M059J (cell line): ENCODE measurements around the gene CDC42SE2. TPM values are rescaled to one million over a fixed set of nuclear protein-coding genes. Genes with fewer than 3 reads are reported as not detected.

ENCODE experiments used
- DNase-seq: peaks from one replicate; pipeline ENCODE4 v3.0.0-alpha.2; 2012; ENCODE audit warnings: low read depth
- total RNA-seq: library from RNA; depleted of rRNA; stranded (reverse); fragments of >200 nt; shearing (Covaris generic); gene quantifications from 2 replicates; pipeline ENCODE4 v1.2.3, GENCODE V29; 2014; rRNA removed

Gene CDC42SE2
- 22.0 and 31.1 TPM in 2 replicates for total RNA-seq

DNA sequence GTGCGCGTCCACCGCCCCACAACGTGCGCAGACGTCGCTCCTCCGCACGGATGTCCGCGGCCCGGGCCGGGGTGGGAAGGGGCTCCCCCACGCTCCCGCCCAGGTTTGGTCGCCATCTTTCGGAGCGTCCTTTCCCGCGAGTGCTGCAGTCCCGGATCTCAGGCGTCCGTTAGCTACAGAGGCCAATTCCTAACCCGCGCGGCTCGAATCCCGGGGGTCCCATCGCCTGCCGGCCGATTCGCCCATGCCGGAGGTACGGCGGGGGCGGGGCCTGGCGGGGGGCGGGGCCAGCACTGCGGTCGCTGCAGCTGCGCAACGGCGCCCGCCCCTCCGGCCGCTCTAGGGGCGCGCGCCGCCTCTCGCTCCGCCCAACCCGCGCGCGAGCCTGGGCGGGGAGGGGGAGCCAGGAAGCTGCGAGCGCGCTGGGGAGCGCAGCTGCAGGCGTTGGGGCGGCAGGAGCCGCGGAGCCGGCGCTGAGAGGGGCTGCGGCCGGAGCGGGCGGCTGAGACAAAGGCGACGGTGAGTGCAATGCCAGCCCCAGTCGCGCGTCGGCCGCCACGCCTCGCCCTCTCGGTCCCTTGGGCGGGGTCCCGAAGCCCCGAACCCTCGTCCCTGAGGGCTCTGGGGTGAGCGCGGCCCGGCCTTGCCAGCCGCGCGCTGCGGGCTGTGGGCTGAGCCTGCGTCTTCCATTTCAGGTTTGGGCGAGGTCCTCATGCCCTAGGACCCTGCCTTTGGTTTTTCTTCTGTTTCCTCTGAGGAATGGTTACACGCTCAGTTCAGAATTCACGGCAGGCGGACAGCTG lies at the start of gene CDC42SE2:
TSS of gene CDC42SE2 (plus strand) at position 406 of the 803 bp plus-strand sequence. CDS start 95,441 bp downstream, outside the sequence.
- peak; percentile 84 for DNase-seq

DNA sequence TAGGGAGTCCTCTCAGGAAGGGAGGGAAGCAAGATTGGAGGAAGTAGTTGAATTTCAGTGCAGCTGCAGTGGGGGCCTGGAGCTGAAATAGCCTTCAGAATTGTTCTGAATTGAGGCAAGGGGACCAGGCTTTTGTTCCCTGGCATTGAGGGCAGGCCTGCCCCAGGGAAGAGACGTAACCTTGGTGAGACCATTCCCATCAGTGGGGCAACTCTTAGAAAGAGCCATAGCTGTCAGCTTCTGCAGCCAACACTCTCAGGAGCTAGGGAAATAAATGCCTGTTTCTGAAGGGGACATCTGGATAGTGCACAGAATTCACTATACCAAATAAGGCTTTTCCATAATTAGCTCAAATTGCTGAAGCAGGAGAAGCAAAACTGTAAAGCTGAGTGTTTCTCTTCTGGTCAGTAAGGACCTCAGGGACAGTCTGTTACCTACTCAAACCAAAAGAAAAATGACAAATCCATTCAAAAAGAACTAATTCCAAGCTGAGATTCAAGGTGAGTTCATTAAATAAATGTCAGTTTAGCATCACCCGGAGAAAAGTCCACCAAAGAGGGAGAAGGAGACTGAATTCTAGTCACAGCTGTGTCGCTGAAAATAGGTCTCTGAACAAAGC lies 49.1 kb upstream of the CDC42SE2 start:
- DNase-seq, result no peak

DNA sequence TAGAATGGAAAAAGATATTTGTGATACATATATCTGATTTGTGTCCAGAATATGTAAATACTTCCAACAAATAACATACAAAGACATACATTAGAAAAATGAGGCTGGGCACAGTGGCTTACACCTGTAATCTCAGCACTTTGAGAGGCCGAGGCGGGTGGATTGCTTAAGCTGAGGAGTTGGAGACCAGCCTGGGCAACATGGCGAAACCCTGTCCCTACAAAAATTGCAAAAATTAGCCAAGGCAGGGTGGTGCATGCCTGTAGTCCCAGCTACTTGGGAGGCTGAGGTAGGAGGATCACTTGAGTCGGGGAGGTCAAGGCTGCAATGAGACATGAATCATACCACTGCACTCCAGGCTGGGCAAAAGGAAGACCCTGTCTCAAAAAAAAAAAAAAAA lies 46.1 kb upstream of the CDC42SE2 start:
- DNase-seq, result no peak

DNA sequence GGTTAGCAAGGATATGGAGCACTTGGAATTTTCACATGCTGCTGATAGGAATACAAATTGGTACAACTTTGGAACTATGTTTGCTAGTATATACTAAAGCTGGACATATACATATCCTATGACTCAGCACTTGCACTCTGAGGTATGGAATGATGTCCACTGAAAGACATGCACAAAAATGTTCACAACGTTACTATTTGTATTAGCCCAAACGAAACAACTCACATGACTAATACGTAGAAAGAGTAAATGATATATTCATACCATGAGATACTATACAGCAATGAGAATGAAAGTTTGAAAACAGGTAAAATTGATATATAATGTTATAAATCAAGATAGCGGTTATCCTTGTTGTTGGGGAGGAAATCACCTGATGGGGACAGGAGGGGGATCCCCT lies 45.5 kb upstream of the CDC42SE2 start:
- no peak for DNase-seq

GRCh38 chr5:131220566-131220965 lies 43.3 kb upstream of the CDC42SE2 start:
- DNase-seq, result no peak

GRCh38 chr5:131221008-131221703 lies 42.7 kb upstream of the CDC42SE2 start:
- DNase-seq, result no peak

GRCh38 chr5:131221888-131222287 lies 42.0 kb upstream of the CDC42SE2 start:
- DNase-seq, result peak; percentile 22

- DNase-seq, result no peak
These were observed 41.1 kb upstream of the CDC42SE2 start for GRCh38 chr5:131222731-131223130.

- no peak for DNase-seq
These were observed 40.0 kb upstream of the CDC42SE2 start for GRCh38 chr5:131223751-131224386.

GRCh38 chr5:131224387-131225201 lies 39.3 kb upstream of the CDC42SE2 start:
- no peak for DNase-seq

DNA sequence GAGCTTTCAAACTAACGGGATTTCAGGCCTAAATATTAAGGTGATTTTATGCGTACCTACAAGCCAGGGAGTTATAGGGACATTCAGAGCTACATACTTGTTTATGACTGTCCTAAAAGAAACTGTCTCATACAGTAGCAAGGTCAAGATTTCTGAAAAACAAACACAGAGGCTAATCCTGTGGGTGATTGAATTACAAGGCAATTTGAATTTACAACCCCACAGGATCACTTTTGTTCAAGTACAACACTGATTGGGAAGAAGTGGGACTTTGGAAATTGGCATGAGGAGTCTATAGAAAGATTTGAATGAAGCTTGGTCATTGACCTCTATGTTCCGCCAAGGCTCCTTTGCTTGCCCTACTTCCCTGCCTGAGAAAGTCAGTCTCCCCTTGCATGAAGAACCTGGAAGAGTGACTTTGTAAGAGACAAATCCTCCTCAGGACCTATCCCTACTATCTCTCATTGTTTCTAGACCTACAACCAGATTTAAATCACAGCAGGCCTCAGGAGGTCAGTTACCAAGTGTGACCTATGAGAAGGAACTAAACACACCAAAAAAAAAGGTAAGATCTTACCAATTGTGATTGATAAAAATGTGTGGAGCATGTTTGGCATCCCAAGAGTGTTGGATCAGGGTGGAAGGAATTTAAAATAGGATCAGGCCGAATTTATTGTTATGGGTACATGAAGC lies 38.4 kb upstream of the CDC42SE2 start:
- no peak for DNase-seq

DNA sequence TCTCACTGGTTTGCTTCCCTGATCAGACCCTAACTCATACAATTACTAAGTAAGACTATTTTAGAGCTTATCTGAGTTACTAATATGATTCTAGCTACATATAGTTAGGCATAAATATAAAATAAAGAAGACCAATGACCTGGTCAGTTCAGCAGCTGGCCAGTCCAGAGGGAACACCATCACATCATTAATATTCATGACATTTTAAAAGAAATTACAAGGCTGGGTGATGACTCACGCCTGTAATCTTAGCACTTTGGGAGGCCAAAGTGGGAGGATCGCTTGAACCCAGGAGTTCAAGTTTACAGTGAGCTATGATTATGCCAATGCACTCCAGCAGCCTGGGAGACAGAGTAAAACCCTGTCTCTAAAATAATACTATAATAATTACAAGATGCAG lies 37.0 kb upstream of the CDC42SE2 start:
- peak; percentile 43 for DNase-seq

DNA sequence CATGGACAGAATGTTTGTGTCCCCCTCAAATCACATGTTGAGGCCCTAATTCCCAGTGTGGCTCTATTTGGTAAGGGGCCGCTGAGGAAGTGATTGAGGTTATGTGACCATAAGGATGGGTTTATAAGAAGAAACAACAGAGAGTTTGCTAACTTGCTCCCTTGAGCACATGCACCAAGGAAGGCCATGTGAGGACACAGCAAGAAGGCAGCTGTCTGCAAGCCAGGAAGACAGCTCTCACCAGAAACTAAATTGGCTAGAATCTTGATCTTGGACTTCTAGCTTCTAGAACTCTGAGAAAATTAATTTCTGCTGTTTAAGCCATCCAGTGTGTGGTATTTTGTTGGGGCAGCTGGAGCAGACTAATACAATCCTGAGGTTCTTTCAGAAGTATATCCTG lies 35.2 kb upstream of the CDC42SE2 start:
- no peak for DNase-seq

DNA sequence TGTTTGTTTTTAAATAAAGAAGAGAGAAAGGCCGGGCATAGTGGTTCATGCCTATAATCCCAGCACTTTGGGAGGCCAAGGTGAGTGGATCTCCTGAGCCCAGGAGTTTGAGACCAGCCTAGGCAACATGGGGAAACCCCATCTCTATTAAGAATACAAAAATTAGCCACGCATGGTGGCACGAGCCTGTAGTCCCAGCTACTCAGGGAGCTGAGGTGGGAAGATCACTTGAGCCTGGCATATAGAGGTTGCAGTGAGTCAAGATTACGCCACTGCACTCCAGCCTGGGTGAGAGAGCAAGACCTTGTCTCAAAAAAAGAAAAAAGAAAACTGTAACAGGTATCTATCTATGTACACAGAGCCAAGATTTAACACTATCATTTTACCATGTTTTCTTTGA lies 34.2 kb upstream of the CDC42SE2 start:
- no peak for DNase-seq

DNA sequence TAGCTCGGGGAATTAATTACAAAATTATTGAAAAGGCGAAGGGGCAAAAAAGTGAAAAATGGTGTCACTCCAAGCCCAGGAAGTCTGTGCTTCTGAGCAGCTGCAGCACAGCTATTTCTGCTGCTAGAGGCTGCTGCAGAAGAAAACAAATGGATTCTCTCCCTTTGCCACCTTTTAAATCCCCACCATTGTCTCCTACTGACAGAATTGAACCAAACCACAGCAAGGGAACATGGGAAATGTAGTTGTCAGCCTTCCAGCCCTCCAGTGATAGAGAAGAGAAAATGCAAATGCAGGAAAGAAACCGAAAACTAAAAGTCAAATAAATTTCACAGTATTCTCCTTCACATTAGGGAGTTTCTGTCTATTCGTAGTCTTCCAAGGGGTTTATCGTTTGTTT lies 33.4 kb upstream of the CDC42SE2 start:
- peak; percentile 44 for DNase-seq

DNA sequence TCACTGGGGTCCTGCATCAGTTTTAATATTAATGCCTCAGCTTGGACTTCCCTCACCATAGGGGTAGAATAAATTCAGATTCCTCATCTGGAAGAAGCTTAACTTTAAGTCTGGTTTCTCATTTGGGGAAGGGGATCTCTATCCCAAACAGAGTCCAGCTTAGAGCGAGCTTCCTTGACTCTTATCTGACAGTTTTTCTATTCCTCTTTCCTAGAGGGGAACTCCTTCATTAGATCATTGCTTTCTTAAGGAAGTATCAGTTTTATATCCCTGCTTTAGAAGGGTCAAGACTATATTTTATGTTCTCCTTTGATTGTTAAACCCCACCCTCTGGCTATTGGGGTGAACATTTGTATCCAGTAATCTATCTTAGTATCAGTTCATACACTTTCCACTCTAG lies 24.2 kb upstream of the CDC42SE2 start:
- DNase-seq, result no peak

DNA sequence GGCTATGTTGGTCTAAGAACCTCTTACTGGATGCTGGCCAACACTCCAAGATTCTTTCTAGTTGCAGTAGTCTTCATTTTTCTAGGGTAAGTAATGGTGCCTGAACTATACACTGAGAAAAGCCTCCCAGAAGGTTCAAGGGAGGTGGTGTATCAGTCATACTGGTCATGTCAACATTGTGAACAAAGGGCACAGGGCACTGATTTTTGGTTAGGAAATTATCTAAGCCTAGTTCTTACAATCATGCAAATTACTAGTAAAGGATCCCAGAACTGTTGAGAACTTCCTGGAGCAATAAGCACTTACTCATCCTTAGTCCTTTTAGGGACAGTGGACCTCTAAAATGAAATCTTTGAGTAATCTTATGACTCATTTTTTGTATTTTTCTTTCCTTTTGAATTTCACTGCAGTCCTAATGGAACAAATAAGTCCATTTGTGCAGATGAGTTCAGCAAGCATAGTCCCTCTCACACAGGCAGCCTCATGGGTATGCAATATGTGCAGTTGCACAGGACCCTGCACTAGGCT lies 21.1 kb upstream of the CDC42SE2 start:
- peak; percentile 92 for DNase-seq

GRCh38 chr5:131245312-131245711 lies 18.5 kb upstream of the CDC42SE2 start:
- no peak for DNase-seq

- DNase-seq, result no peak
These were observed 17.9 kb upstream of the CDC42SE2 start for GRCh38 chr5:131245948-131246347.

DNA sequence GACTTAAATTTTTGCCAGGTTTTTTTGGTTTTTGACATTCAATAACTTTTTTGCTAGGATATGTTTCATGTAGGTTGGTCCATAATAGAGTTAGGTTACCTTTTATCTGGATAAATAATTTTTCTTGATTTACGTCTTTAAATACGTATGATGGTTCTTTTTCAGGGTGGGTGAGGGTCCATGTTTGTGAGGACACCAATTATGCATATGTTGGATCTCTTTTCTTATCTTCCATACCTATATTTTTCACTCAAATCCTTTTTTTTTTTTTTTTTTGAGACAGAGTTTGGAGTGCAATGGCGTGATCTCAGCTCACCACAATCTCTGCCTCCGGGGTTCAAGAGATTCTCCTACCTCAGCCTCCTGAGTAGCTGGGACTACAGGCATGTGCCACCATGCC lies 17.3 kb upstream of the CDC42SE2 start:
- DNase-seq, result no peak
